ENCODE data around the gene EIF2B1.
"Not testable (repeated sequence)": the region's sequence is repeated elsewhere in the genome, so short reads cannot be mapped to it uniquely, and the experiment has no call there.

The EIF2B1 gene

GRCh38 chr12:123617580-123617979, 15.9 kb downstream of the EIF2B1 start:
- Histone ChIP-seq H3K9me3 (no peaks in the 10 kb centered on the region), H3K27ac (no peak overlapping the region), H3K4me3 (no peak overlapping the region), H3K36me3 (peaks cover 78 to 100% (median 84%) of the 10 kb centered on the region in 3 donors), H3K4me1 (no peaks in the 10 kb centered on the region), H3K27me3 (no peaks in the 10 kb centered on the region)
- no peak for TF ChIP-seq CTCF (IDR thresholded peaks at IDR 0.05)
- intact Hi-C loops (cut with DNase I; ENCODE audit: low total_unique reads): no loop called here
- no peak for DNase-seq

- Histone ChIP-seq H3K9me3 (no peaks in the 10 kb centered on the region), H3K27ac (no peak overlapping the region), H3K4me3 (no peak overlapping the region), H3K4me1 (no peaks in the 10 kb centered on the region), H3K27me3 (no peaks in the 10 kb centered on the region), H3K36me3 (peaks cover 74 to 100% (median 84%) of the 10 kb centered on the region in 3 donors)
- no peak for DNase-seq
- intact Hi-C loops (cut with DNase I; ENCODE audit: low total_unique reads): no loop called here
- no peak for TF ChIP-seq CTCF (IDR thresholded peaks at IDR 0.05)
These were observed 16.3 kb downstream of the EIF2B1 start for GRCh38 chr12:123617144-123617543.

GRCh38 chr12:123614531-123614930, 19.0 kb downstream of the EIF2B1 start:
- Histone ChIP-seq H3K27me3 (no peaks in the 10 kb centered on the region), H3K9me3 (no peaks in the 10 kb centered on the region), H3K27ac (no peak overlapping the region), H3K4me3 (no peak overlapping the region), H3K4me1 (no peaks in the 10 kb centered on the region), H3K36me3 (peaks cover 72 to 100% (median 90%) of the 10 kb centered on the region in 3 donors)
- intact Hi-C loops (cut with DNase I; ENCODE audit: low total_unique reads): no loop called here
- DNase-seq: no peak
- no peak for TF ChIP-seq CTCF (IDR thresholded peaks at IDR 0.05)

- Histone ChIP-seq H3K4me3 (no peak overlapping the region), H3K27me3 (no peaks in the 10 kb centered on the region), H3K4me1 (no peaks in the 10 kb centered on the region), H3K9me3 (no peaks in the 10 kb centered on the region), H3K27ac (no peak overlapping the region), H3K36me3 (peaks cover 71 to 100% (median 89%) of the 10 kb centered on the region in 3 donors)
- TF ChIP-seq CTCF (IDR thresholded peaks at IDR 0.05): no peak
- intact Hi-C loops (cut with DNase I; ENCODE audit: low total_unique reads): no loop called here
- no peak for DNase-seq
These were observed 19.4 kb downstream of the EIF2B1 start for GRCh38 chr12:123614110-123614509.

- intact Hi-C loops (cut with DNase I; ENCODE audit: low total_unique reads): no loop called here
- no peak for DNase-seq
- H3K4me3 ChIP-seq: no peak overlapping the region
- peaks cover 54 to 90% (median 71%) of the 10 kb centered on the region in 3 donors for H3K36me3 ChIP-seq
- no peaks in the 10 kb centered on the region for H3K9me3 ChIP-seq
- peaks cover 0 to 4% (median 1%) of the 10 kb centered on the region in 4 donors for H3K4me1 ChIP-seq
- no peaks in the 10 kb centered on the region for H3K27me3 ChIP-seq
- H3K27ac ChIP-seq: no peak overlapping the region
- no peak for TF ChIP-seq CTCF (IDR thresholded peaks at IDR 0.05)
These were observed 25.3 kb downstream of the EIF2B1 start for GRCh38 chr12:123608182-123608581.

- H3K36me3 ChIP-seq: peaks cover 50 to 86% (median 67%) of the 10 kb centered on the region in 3 donors
- H3K9me3 ChIP-seq: no peaks in the 10 kb centered on the region
- no peak overlapping the region for H3K27ac ChIP-seq
- no peak overlapping the region for H3K4me3 ChIP-seq
- intact Hi-C loops (cut with DNase I; ENCODE audit: low total_unique reads): no loop called here
- TF ChIP-seq CTCF (IDR thresholded peaks at IDR 0.05): no peak
- DNase-seq: no peak
- H3K27me3 ChIP-seq: no peaks in the 10 kb centered on the region
- H3K4me1 ChIP-seq: peaks cover 0 to 9% (median 5%) of the 10 kb centered on the region in 4 donors
These were observed 25.7 kb downstream of the EIF2B1 start for GRCh38 chr12:123607756-123608155.

- intact Hi-C loops (cut with DNase I; ENCODE audit: low total_unique reads); H3K27ac ChIP-seq; H3K27me3 ChIP-seq; H3K4me3 ChIP-seq; H3K9me3 ChIP-seq; DNase-seq: not testable (repeated sequence)
- H3K36me3 ChIP-seq: peaks cover 17 to 50% (median 31%) of the 10 kb centered on the region in 3 donors
- H3K4me1 ChIP-seq: peaks cover 0 to 22% (median 12%) of the 10 kb centered on the region in 4 donors
These were observed 30.0 kb downstream of the EIF2B1 start for GRCh38 chr12:123603495-123603894.
